GM23338 (cell line): ENCODE data around the gene ASGR1. TPM values are rescaled to one million over a fixed set of nuclear protein-coding genes. Genes with fewer than 3 reads are reported as not detected.

ENCODE experiments used
- ATAC-seq: fragments of 200-7000 bp; cut with Tn5 transposase; 3 replicates; pipeline ENCODE4 v1.9.1; 2020
- DNase-seq: peaks from one replicate; pipeline ENCODE4 v3.0.0-alpha.2; 2015; ENCODE audit warnings: low spot score
- H2AFZ ChIP-seq: fragments of 200-600 bp; sonication (generic); 2 replicates; pipeline ENCODE4 v1.8.0; 2016; ENCODE audit warnings: antibody characterized with exemption, mild to moderate bottlenecking, moderate library complexity
- H3F3A ChIP-seq: fragments of 200-600 bp; sonication (generic); replicated peaks from 2 replicates; pipeline ENCODE4 v1.8.0; 2017; ENCODE audit warnings: antibody characterized with exemption, mixed run types, low read depth
- H3K27ac ChIP-seq: fragments of 200-600 bp; sonication (generic); 2 replicates; pipeline ENCODE4 v1.6.1; 2016; ENCODE audit warnings: low read depth
- H3K27me3 ChIP-seq: fragments of 200-600 bp; sonication (generic); 2 replicates; pipeline ENCODE4 v1.8.0; 2016; ENCODE audit warnings: mild to moderate bottlenecking, mixed run types, moderate library complexity; ENCODE audit not compliant: insufficient read depth
- H3K36me3 ChIP-seq: fragments of 200-600 bp; sonication (generic); 2 replicates; pipeline ENCODE4 v1.8.0; 2016; ENCODE audit warnings: mild to moderate bottlenecking; ENCODE audit not compliant: insufficient read depth
- H3K4me1 ChIP-seq: fragments of 200-600 bp; sonication (generic); 2 replicates; pipeline ENCODE4 v1.8.0; 2016; ENCODE audit warnings: mild to moderate bottlenecking, moderate library complexity; ENCODE audit not compliant: insufficient read depth
- H3K4me2 ChIP-seq: fragments of 200-600 bp; sonication (generic); 2 replicates; pipeline ENCODE4 v1.7.1; 2017; ENCODE audit warnings: mixed run types
- H3K4me3 ChIP-seq: fragments of 200-600 bp; sonication (generic); 2 replicates; pipeline ENCODE4 v1.6.1; 2016; ENCODE audit warnings: mixed run types
- H3K79me2 ChIP-seq: fragments of 200-600 bp; sonication (generic); replicated peaks from 2 replicates; pipeline ENCODE4 v1.8.0; 2017; ENCODE audit warnings: mild to moderate bottlenecking; ENCODE audit not compliant: insufficient read depth
- H3K9me2 ChIP-seq: fragments of 200-600 bp; sonication (generic); 2 replicates; pipeline ENCODE4 v1.8.0; 2017; ENCODE audit not compliant: insufficient read depth
- H4K20me1 ChIP-seq: fragments of 200-600 bp; sonication (generic); replicated peaks from 2 replicates; pipeline ENCODE4 v1.8.0; 2017; ENCODE audit warnings: mild to moderate bottlenecking; ENCODE audit not compliant: insufficient read depth
- H3K27ac Mint-ChIP-seq: 2 replicates; pipeline ENCODE4 v1.8.0; 2020; ENCODE audit warnings: inconsistent platforms, mild to moderate bottlenecking, moderate library complexity, mixed read lengths
- H3K27me3 Mint-ChIP-seq: 3 replicates; pipeline ENCODE4 v1.8.0; 2022; ENCODE audit warnings: low read depth, mild to moderate bottlenecking, moderate library complexity, mixed read lengths, inconsistent platforms; ENCODE audit not compliant: insufficient read depth, poor library complexity
- H3K36me3 Mint-ChIP-seq: 3 replicates; pipeline ENCODE4 v1.8.0; 2021; ENCODE audit warnings: low read depth, mild to moderate bottlenecking, inconsistent platforms, moderate library complexity, mixed read lengths
- H3K4me1 Mint-ChIP-seq: 3 replicates; pipeline ENCODE4 v1.8.0; 2020; ENCODE audit warnings: mild to moderate bottlenecking, inconsistent platforms, mixed read lengths
- H3K4me3 Mint-ChIP-seq: 3 replicates; pipeline ENCODE4 v1.8.0; 2021; ENCODE audit warnings: moderate library complexity, mild to moderate bottlenecking, inconsistent platforms, mixed read lengths
- H3K9me3 Mint-ChIP-seq: 3 replicates; pipeline ENCODE4 v1.8.0; 2020; ENCODE audit warnings: moderate library complexity, mild to moderate bottlenecking, inconsistent platforms, mixed read lengths
- EZH2 ChIP-seq: fragments of 200-600 bp; sonication (generic); IDR thresholded peaks from one replicate; pipeline ENCODE4 v1.8.0; 2017; ENCODE audit warnings: antibody characterized with exemption, mild to moderate bottlenecking, low read depth; ENCODE audit not compliant: unreplicated experiment
- EZH2phosphoT487 ChIP-seq: fragments of 200-600 bp; sonication (generic); IDR thresholded peaks from one replicate; pipeline ENCODE4 v1.8.1; 2018; ENCODE audit warnings: antibody characterized with exemption; ENCODE audit not compliant: unreplicated experiment
- NANOG ChIP-seq: IDR thresholded peaks from 2 replicates; pipeline ENCODE4 v1.6.1; 2016; ENCODE audit warnings: antibody characterized with exemption, borderline replicate concordance
- POLR2AphosphoS5 ChIP-seq: IDR thresholded peaks from 2 replicates; pipeline ENCODE4 v1.6.1; 2016; ENCODE audit warnings: antibody characterized with exemption, low read depth
- STAT1 ChIP-seq: IDR thresholded peaks from one replicate; pipeline ENCODE4 v1.6.1; 2016; ENCODE audit warnings: antibody characterized with exemption; ENCODE audit not compliant: unreplicated experiment
- ZNF114 ChIP-seq: fragments of 250-450 bp; sonication (Bioruptor Pico); IDR thresholded peaks from 2 replicates; pipeline ENCODE4 v1.5.0; 2020; ENCODE audit warnings: mild to moderate bottlenecking, moderate library complexity
- ZNF331 ChIP-seq: fragments of 250-450 bp; sonication (Bioruptor Pico); IDR thresholded peaks from 2 replicates; pipeline ENCODE4 v1.5.0; 2020; ENCODE audit warnings: low read depth, mild to moderate bottlenecking, moderate library complexity
- polyA plus RNA-seq: library from polyadenylated mRNA; unstranded; fragments of >200 nt; fragmentation: Nextera tagmentation; extraction: Ambion mirVana; gene quantifications from 2 replicates; pipeline ENCODE4 v1.2.1, GENCODE V29; 2016
- total RNA-seq: library from RNA; depleted of rRNA; stranded (reverse); fragments of >200 nt; shearing (Covaris generic); gene quantifications from 2 replicates; pipeline ENCODE4 v1.2.3, GENCODE V29; 2014
- TF ChIP-seq, protein P1 (sequence below): IDR thresholded peaks from one replicate; pipeline ENCODE4 v1.6.1; 2018; ENCODE audit warnings: antibody characterized with exemption; ENCODE audit not compliant: unreplicated experiment
- TF ChIP-seq, protein P2 (sequence below): fragments of 250-450 bp; sonication (Bioruptor Pico); IDR thresholded peaks from 2 replicates; pipeline ENCODE4 v1.5.0; 2020; ENCODE audit warnings: mild to moderate bottlenecking, moderate library complexity

Gene ASGR1
- total and polyA plus RNA-seq, 2 experiments from 2014 or later, result 8.3 to 9.0 TPM

DNA sequence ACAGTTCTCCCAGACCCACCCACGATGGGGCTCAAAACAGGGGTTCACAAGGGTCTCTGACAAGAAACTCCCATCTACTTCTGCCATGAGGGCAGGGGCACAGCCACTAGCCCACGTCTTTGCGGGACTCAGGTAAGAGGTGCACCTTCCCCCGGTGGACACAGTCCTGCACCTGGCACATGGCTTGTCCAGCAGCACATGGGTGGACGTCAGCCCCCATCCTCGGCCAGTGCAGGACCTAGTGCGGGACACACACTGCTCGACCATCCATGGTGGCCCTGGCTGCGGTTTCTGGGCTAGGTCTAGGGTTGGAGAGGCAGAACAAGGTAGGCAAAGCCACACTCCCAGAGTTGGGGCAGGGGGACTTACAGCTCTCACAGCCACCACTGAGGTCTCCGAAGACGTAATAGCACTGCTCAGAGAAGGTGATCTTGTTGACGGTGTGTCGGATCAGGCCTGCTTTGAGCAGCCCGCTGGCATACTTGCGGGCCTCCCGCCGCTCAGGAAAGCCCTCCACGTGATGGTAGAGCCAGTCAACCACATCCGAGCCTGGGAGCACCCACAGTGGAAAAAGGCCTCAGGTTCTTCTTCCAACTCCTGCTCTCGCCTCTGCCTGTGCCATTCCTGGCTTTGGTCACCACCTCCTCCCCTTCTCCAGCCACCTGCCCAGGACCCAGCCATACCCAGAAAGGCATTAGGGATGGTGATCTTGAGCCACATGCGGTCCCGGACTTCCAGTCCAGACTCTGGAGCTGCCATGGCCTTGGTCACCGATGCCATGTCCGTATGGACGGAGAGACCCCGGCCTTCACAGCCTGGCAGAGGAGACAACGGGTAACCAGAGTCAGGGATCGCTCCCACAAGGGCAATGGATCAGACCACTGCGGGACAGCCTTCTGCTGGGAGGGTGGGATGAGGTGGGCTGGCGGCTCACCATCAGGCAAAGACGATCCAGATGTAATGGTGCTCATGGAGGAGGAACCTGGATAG, 47.8 kb upstream of the ASGR1 start:
- Mint-ChIP-seq H3K4me3 (no peak overlapping the region), H3K4me1 (peaks cover 6% of the 10 kb centered on the region), H3K9me3 (no peaks in the 10 kb centered on the region), H3K36me3 (peaks cover 81% of the 10 kb centered on the region), H3K27ac (no peak overlapping the region), H3K27me3 (peaks cover 26% of the 10 kb centered on the region)
- no peaks in the 10 kb centered on the region for H3K27me3 ChIP-seq
- no peak overlapping the region for H3K4me2 ChIP-seq
- peaks cover 43% of the 10 kb centered on the region for H4K20me1 ChIP-seq
- H3K36me3 ChIP-seq, result peaks cover 11% of the 10 kb centered on the region; the same call in 1 of the 2 replicates
- no peak for ATAC-seq
- no peak for DNase-seq
- no peak for TF ChIP-seq EZH2phosphoT487
- TF ChIP-seq ZNF331, result no peak
- no peak for TF ChIP-seq ZNF114 (CRISPR knock-in tag)
- H3K4me1 ChIP-seq, result no peaks in the 10 kb centered on the region
- H3K79me2 ChIP-seq, result peaks cover 22% of the 10 kb centered on the region
- H3F3A ChIP-seq, result peaks cover 9% of the 10 kb centered on the region; the same call in 1 of the 2 replicates
- H3K9me2 ChIP-seq, result no peaks in the 10 kb centered on the region
- no peak overlapping the region for H2AFZ ChIP-seq
- no peak overlapping the region for H3K4me3 ChIP-seq
- H3K27ac ChIP-seq, result no peak overlapping the region

DNA sequence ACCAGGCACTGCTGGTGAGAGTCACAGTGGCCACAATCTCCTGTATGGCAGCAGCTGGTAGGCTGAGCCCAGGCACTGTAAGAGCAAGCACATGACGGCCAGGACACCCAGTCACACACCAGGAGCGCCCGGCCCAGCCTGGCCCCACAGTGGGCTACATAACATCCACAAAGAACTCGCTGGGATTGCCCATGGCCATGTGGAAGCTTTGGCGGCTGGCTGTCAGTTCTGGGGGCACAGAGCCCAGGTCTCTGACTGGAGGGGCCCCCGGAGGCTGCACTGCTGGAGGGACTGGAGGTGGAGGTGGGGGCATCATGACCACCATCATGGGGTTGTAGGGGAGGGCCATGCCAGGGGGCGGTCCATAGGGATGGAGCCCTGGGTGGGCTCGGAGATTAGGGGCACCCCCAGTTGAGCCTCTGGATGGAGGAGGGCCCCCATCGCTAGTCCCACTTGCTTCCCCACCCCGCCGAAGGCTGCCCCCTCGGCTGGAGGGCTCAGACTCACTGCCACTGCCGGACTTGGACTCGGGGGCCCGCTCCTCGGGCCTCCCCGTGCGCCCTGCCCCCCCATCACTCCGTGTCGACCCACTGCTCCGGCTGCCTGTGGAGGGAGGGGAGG, 46.7 kb upstream of the ASGR1 start:
- H3K27ac ChIP-seq, result 0 out of 2 replicates have a peak overlapping the region, but pooled peaks have one; percentile 39
- H3K27me3 ChIP-seq, result no peaks in the 10 kb centered on the region
- H3K4me2 ChIP-seq, result no peak overlapping the region
- peaks cover 3% of the 10 kb centered on the region; the same call in 1 of the 2 replicates for H3K4me1 ChIP-seq
- H2AFZ ChIP-seq, result no peak overlapping the region
- Mint-ChIP-seq H3K27me3 (peaks cover 32% of the 10 kb centered on the region), H3K27ac (no peak overlapping the region), H3K4me3 (no peak overlapping the region; the same call in 2 of the 3 replicates), H3K4me1 (peaks cover 13% of the 10 kb centered on the region; the same call in 2 of the 3 replicates), H3K36me3 (peaks cover 88% of the 10 kb centered on the region), H3K9me3 (no peaks in the 10 kb centered on the region; the same call in 2 of the 3 replicates)
- no peaks in the 10 kb centered on the region for H3K9me2 ChIP-seq
- H3K79me2 ChIP-seq, result peaks cover 10% of the 10 kb centered on the region
- no peak overlapping the region for H3K4me3 ChIP-seq
- ATAC-seq (no peak), DNase-seq (no peak)
- H4K20me1 ChIP-seq, result peaks cover 39% of the 10 kb centered on the region
- H3K36me3 ChIP-seq, result peaks cover 11% of the 10 kb centered on the region; the same call in 1 of the 2 replicates
- peaks cover 11% of the 10 kb centered on the region for H3F3A ChIP-seq
- TF ChIP-seq ZNF331, result no peak
- TF ChIP-seq POLR2AphosphoS5, result no peak
- TF ChIP-seq STAT1, result no peak
- TF ChIP-seq, protein P1, sequence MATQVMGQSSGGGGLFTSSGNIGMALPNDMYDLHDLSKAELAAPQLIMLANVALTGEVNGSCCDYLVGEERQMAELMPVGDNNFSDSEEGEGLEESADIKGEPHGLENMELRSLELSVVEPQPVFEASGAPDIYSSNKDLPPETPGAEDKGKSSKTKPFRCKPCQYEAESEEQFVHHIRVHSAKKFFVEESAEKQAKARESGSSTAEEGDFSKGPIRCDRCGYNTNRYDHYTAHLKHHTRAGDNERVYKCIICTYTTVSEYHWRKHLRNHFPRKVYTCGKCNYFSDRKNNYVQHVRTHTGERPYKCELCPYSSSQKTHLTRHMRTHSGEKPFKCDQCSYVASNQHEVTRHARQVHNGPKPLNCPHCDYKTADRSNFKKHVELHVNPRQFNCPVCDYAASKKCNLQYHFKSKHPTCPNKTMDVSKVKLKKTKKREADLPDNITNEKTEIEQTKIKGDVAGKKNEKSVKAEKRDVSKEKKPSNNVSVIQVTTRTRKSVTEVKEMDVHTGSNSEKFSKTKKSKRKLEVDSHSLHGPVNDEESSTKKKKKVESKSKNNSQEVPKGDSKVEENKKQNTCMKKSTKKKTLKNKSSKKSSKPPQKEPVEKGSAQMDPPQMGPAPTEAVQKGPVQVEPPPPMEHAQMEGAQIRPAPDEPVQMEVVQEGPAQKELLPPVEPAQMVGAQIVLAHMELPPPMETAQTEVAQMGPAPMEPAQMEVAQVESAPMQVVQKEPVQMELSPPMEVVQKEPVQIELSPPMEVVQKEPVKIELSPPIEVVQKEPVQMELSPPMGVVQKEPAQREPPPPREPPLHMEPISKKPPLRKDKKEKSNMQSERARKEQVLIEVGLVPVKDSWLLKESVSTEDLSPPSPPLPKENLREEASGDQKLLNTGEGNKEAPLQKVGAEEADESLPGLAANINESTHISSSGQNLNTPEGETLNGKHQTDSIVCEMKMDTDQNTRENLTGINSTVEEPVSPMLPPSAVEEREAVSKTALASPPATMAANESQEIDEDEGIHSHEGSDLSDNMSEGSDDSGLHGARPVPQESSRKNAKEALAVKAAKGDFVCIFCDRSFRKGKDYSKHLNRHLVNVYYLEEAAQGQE, result no peak
- no peak for TF ChIP-seq EZH2
- no peak for TF ChIP-seq EZH2phosphoT487
- no peak for TF ChIP-seq ZNF114 (CRISPR knock-in tag)
- TF ChIP-seq, protein P2, sequence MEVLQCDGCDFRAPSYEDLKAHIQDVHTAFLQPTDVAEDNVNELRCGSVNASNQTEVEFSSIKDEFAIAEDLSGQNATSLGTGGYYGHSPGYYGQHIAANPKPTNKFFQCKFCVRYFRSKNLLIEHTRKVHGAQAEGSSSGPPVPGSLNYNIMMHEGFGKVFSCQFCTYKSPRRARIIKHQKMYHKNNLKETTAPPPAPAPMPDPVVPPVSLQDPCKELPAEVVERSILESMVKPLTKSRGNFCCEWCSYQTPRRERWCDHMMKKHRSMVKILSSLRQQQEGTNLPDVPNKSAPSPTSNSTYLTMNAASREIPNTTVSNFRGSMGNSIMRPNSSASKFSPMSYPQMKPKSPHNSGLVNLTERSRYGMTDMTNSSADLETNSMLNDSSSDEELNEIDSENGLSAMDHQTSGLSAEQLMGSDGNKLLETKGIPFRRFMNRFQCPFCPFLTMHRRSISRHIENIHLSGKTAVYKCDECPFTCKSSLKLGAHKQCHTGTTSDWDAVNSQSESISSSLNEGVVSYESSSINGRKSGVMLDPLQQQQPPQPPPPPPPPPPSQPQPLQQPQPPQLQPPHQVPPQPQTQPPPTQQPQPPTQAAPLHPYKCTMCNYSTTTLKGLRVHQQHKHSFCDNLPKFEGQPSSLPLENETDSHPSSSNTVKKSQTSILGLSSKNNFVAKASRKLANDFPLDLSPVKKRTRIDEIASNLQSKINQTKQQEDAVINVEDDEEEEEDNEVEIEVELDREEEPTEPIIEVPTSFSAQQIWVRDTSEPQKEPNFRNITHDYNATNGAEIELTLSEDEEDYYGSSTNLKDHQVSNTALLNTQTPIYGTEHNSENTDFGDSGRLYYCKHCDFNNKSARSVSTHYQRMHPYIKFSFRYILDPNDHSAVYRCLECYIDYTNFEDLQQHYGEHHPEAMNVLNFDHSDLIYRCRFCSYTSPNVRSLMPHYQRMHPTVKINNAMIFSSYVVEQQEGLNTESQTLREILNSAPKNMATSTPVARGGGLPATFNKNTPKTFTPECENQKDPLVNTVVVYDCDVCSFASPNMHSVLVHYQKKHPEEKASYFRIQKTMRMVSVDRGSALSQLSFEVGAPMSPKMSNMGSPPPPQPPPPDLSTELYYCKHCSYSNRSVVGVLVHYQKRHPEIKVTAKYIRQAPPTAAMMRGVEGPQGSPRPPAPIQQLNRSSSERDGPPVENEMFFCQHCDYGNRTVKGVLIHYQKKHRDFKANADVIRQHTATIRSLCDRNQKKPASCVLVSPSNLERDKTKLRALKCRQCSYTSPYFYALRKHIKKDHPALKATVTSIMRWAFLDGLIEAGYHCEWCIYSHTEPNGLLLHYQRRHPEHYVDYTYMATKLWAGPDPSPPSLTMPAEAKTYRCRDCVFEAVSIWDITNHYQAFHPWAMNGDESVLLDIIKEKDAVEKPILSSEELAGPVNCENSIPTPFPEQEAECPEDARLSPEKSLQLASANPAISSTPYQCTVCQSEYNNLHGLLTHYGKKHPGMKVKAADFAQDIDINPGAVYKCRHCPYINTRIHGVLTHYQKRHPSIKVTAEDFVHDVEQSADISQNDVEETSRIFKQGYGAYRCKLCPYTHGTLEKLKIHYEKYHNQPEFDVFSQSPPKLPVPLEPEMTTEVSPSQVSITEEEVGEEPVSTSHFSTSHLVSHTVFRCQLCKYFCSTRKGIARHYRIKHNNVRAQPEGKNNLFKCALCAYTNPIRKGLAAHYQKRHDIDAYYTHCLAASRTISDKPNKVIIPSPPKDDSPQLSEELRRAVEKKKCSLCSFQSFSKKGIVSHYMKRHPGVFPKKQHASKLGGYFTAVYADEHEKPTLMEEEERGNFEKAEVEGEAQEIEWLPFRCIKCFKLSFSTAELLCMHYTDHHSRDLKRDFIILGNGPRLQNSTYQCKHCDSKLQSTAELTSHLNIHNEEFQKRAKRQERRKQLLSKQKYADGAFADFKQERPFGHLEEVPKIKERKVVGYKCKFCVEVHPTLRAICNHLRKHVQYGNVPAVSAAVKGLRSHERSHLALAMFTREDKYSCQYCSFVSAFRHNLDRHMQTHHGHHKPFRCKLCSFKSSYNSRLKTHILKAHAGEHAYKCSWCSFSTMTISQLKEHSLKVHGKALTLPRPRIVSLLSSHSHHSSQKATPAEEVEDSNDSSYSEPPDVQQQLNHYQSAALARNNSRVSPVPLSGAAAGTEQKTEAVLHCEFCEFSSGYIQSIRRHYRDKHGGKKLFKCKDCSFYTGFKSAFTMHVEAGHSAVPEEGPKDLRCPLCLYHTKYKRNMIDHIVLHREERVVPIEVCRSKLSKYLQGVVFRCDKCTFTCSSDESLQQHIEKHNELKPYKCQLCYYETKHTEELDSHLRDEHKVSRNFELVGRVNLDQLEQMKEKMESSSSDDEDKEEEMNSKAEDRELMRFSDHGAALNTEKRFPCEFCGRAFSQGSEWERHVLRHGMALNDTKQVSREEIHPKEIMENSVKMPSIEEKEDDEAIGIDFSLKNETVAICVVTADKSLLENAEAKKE (CRISPR knock-in tag), result no peak
- TF ChIP-seq NANOG, result no peak
